LNCAP (cell line): ENCODE results near the gene SGTA.

Source experiments
- CTCF ChIP-seq: fragments of 450-650 bp; IDR thresholded peaks from 2 replicates; pipeline ENCODE4 v1.5.1; 2017; ENCODE audit warnings: mild to moderate bottlenecking

Gene SGTA

GRCh38 chr19:2732883-2733282, 50.2 kb downstream of the SGTA start:
- TF ChIP-seq CTCF, result no peak

GRCh38 chr19:2732157-2732725, 50.8 kb downstream of the SGTA start:
- no peak for TF ChIP-seq CTCF

- TF ChIP-seq CTCF, result no peak
Measured at GRCh38 chr19:2731181-2731995, 51.7 kb downstream of the SGTA start.

GRCh38 chr19:2729943-2730818, 52.9 kb downstream of the SGTA start:
- no peak for TF ChIP-seq CTCF

- TF ChIP-seq CTCF, result no peak
Measured at GRCh38 chr19:2728783-2729387, 54.2 kb downstream of the SGTA start.

- no peak for TF ChIP-seq CTCF
Measured at GRCh38 chr19:2727640-2727944, 55.5 kb downstream of the SGTA start.

- no peak for TF ChIP-seq CTCF
Measured at GRCh38 chr19:2726904-2727639, 56.0 kb downstream of the SGTA start.
